H54 (cell line): ENCODE results near the gene AQP7.
"Not testable (repeated sequence)": the region's sequence is repeated elsewhere in the genome, so short reads cannot be mapped to it uniquely, and the experiment has no call there.

Source experiments
- DNase-seq: peaks from one replicate; pipeline ENCODE4 v3.0.0; 2011; ENCODE audit warnings: low spot score, mixed read lengths; ENCODE audit not compliant: insufficient read length
- FAIRE-seq: peaks from 3 replicates; lab custom pipeline; 2011; peaks lifted over from hg19 to GRCh38; lab: Jason Lieb, UNC
- POLR2A ChIP-seq: IDR thresholded peaks from 2 replicates; pipeline ENCODE4 v1.6.1; 2011; ENCODE audit warnings: low read depth, mild to moderate bottlenecking, low read length

AQP7 gene

DNA sequence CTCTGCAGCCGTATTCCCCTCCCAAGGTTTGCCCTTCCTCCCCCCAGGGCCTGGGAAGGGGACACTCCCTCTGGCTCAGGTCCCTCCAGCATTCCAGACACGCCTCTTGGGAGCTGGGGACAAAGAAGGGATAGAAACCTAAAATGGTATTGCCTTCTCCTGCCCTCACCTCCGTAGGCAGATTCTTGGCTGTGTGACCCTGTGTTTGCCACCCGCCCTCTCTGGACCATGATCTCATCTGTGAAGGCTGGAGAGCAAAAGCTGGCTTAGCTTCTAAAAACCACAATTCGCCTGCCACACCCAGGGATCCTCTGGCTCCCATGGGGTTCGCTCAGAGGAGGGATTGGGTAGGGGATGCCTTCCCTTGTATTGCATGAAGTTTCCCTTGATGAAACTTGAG is 37.4 kb upstream of the AQP7 start:
- FAIRE-seq (no peak), DNase-seq (no peak)
- TF ChIP-seq POLR2A = no peak

DNA sequence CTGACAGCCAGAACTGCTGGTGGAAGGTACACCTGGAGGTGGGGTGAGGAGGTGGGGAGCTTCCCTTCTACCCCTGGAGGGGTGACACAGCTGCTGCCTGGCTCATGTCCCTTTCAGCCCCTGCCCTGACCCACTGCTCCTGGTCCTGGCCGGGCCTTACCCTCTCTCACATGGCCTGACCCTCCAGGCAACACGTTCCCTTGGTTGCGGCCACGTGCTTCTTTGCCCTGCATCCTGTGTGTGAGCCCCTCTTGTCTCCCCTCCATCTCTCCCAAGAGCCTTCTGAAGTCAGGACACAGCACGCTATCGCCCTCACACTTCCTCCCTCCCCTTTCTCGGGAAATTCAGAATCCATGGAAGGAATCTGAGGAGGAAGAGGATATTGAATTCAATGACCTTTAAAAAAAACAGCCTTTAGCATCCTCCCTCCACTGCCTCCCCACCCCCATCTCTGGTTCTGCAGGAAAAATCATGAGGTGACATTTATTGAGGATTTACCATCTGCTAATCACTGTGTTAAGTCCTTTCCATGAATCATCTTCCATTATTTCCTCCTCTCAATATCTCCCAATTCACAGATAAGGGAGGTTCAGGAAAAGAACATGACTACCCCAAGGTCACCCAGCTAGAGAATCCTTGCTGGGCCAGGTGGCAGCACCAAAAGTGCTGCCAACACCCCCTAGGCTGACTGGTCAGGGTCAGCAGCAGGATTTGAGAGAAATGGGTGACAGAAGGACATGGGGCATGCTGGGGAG is 36.7 kb upstream of the AQP7 start:
- FAIRE-seq (no peak), DNase-seq (no peak)
- TF ChIP-seq POLR2A = no peak

DNA sequence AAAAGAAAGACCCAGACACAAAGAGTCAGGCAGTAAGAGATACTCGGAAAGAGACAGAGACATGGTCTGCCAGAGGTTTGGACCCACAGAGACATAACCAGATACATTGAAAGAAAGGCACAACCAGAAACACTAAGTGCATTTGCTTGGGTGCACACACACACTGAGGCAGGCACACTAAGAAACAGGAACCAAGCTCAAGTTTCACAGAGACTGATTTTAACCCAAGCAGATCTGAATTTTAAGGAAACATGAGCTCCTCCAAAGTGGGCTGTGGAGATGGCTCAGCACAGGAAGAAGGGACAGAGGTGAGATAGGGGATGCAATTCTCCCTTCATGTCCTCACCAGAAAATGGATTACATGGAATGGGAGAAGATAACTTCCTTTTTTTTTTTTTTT is 35.5 kb upstream of the AQP7 start:
- FAIRE-seq = no peak
- no peak for DNase-seq
- TF ChIP-seq POLR2A = no peak

DNA sequence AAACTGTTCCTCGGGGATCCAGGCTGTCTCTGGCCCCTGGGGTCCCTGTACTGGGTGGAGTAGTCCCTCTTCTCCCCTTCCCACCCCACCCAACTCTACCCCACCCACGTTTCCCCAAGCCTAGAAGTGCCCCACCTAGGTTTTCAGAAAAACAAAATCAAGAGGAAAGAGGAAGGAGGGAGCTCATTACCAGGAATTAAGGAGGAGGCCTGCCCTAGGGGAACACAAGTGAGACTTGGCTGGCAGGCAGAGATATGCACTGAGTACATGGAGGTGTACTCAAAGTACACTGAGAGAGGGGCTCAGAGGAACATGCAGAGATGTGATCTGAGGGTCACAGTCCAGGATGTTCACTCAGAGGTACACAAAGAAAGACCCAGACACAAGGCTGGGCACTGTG is 34.8 kb upstream of the AQP7 start:
- FAIRE-seq = no peak
- DNase-seq = no peak
- no peak for TF ChIP-seq POLR2A

DNA sequence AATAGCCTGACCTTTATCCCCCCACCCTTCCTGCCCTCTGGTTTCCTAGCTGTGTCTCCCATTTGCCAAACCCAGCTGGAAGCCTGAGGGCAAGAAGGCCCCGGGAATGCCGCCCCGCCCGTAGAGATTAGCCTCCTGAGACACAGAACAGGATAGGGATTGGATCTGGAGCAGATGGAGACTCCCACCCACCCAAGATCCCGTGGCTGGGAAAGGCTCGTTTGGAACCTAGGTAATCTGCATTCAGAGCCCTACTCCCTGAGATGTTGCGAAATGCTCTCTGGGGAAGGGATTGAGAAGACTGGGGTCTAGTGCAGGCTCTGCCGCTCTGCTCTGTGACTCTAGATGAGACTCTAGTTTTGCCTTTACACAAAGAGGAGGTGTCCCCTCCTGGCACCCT is 34.1 kb upstream of the AQP7 start:
- no peak for DNase-seq

DNA sequence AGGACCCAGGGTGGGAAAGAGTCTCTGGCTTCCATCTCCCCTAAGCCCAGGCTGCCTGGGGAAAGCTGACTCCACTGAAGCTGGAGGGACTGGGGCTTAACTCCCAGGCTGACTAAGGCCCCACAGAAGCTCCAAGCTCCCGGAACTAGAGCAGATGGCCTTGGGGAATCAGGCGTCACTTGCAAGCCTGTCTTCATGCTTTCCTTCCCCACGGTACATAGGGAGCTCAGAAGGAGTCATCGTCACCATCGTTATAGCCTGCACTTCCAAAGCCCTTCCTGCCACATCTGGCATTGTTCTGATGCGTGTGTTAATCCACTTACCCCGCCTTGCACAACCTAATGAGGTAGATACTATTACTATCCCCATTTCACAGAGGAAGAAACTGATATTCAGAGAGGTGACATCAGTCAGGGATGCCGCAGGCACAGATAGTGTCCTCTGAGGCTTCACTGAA is 33.5 kb upstream of the AQP7 start:
- DNase-seq (no peak), FAIRE-seq (no peak)
- TF ChIP-seq POLR2A = no peak

More for the DNA sequence above, 34.1 kb upstream of the AQP7 start:
- no peak for FAIRE-seq
- no peak for TF ChIP-seq POLR2A

DNA sequence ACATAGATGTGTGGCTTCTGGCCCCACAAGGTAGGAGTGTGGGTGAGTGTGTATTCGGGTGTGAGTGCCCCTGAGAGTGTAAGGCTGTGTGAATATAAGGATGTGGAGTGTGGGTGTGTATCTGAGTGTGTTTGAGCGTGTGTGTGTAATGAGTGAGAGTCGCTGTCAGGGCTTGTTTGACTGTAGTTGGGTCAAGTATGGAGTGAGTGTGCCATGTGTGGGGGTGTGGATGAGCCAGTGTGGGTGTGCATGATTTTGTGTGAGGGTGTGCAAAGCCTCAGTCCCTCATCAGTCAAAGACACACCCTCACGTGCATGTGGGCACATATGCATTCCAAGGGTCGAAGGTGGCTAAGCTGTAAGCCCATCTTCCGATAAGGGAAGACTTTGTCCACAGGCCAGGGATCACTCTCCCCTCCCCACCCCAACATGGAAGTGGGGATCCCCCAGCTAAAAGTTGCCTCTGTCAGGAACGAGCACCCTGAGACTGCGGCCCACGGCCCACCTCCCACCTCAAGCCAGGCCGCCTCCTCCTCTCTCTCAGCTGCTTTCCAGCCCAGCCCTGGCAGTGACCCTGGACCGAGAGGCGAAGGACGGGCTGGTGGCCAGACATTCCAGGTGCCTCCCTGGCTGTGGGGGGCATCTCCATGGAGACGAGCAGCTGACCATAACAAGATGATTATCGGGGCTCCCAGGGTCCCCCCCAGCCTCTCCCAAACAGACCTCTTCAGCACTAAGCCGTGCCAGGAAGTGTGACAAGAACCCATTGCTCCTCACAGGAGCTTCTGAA is 32.1 kb upstream of the AQP7 start:
- FAIRE-seq = no peak
- no peak for TF ChIP-seq POLR2A
- DNase-seq = no peak

DNA sequence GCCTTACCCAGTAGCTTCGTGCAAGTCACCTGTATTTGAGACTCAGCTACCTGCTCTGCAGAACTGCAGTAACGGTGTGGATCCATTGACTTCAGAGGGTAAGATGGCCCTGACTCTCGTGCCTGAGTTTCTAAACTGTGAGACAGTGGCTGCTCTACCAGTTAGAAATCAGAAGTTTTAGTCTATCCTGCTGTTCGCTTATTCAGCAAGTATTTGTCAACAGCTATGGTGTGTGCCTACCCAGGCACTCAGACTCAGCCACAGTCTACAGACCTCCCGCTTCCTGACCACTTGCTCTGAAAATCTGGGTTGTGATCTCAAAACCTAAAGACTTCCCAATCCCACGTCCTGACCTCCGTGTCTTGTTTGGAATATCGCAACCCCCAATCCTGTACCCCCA is 31.5 kb upstream of the AQP7 start:
- no peak for TF ChIP-seq POLR2A
- FAIRE-seq (no peak), DNase-seq (no peak)

DNA sequence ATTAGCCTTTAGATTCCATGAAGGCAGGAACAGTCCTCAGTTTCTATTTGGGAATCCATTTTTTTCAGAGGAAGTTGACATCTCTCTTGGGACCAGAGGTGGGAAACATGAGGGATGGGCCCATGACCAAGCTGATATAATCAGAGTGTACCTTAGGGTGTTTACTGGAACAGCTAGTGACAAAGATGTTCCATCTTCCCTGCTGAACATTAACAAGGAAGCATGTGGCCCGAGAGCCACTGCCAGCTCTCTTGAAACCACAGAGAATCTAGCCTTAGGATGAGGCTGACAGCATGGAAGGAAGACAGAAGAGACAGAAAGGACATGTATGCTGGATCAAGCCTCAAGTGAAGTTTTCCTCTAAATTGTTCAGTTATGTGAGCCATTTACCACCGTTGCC is 29.1 kb upstream of the AQP7 start:
- no peak for FAIRE-seq
- no peak for DNase-seq
- no peak for TF ChIP-seq POLR2A

DNA sequence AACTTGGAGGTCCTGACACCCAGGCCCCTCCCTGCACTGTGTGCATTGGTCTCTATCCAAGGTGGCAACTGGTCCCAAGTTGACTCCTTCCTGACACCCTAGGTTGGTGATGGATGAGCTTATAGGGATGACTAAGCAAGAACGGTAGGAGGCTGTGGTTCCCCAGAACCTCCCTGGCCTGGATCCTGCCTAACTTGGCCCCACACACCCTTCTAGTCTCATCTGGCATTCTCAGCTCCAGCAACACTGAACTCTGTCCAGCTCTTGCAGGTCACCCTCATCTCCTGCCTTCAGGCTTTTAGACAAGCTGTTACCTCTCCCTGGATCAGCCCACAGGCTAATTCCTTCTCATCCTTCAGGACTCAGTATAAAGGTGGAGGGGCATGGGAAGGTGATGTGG is 28.6 kb upstream of the AQP7 start:
- TF ChIP-seq POLR2A = no peak
- peak; percentile 27 for FAIRE-seq
- peak; percentile 42 for DNase-seq

DNA sequence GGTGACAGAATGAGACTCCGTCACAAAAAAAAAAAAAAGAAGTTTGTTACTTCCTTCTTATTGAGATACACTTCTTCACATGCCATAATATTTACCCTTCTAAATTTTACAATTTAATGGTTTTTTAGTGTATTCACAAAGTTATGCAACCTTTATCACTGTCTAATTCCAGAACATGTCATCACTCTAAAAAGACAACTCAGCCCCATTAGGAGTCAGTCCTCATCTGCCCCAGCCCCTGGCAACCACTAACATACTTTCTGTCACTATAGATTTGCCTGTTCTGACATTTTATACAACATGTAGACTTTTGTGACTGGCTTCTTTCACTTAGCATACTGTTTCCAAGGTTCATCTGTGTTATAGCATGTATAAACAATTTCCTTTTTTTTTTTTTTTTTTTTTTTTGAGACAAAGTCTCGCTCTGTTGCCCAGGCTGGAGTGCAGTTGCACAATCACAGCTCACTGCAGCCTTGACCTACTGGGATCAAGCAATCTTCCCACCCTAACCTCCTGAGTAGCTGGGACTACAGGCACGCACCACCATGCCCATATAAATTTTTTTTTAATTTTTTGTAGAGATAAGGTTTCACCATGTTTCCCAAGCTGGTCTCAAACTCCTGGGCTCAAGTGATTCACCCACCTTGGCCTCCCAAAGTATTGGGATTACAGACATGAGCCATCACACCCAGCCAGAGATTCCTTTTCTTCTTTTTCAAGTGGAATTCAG is 27.1 kb upstream of the AQP7 start:
- no peak for TF ChIP-seq POLR2A
- FAIRE-seq (no peak), DNase-seq (no peak)

DNA sequence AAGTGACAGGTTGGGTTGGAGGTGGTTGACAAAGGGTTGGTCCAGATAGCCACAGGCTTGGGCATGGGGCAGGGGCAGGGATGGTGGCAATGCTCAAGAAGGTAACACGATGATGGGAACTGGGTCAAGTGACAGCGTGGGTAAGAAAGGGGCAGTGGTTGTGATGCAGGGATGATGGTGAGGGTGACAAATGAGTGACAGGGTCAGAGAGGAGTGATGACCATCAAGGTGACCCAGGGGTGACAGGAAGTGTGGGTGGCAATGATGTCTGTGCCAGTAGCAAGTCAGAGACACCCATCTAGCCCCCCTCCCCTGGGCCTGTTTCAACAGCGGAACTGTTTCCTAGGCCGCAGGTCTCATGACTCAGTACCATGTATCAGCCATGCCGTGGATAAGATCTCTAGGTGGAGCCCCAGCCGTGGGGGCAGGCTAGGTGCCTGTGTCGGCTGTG is 24.5 kb upstream of the AQP7 start:
- no peak for FAIRE-seq
- no peak for TF ChIP-seq POLR2A
- no peak for DNase-seq

DNA sequence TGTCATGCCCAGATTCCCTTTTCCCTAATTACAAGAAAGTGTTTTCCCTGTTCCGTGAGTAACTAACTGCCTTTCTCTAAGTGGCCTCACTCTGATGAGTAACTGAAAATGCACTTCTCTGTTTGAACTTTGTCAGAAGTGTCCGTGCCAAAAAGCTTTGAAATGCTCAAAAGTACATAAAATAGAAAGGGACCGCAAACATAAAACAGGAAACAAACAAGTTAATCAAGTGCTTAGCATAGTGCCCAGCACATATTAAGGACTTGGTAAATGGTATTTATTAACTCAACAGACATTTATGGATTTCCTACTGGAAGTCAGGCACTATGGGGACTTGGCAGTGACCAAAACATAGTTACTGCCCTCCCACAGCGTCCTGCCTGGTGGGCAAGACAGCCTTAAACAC is 22.8 kb upstream of the AQP7 start:
- TF ChIP-seq POLR2A = no peak
- FAIRE-seq (no peak), DNase-seq (no peak)

DNA sequence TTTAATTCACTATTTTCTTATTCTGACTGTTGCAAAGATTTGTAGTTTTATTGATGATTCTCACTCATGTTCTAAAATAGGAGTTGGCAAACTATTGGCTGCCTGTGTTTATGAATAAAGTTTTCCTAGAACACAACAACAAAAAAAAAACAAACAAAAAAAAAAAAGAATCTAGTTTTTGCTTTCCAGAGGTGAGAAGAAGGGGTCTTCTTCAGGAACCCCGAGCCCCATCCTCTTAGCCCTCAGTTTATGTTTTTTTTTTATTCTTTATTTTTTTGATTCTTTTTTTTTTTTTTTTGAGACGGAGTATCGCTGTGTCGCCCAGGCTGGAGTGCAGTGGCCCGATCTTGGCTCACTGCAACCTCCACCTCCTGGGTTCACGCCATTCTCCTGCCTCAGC is 22.1 kb upstream of the AQP7 start:
- FAIRE-seq, DNase-seq: not testable (repeated sequence)

DNA sequence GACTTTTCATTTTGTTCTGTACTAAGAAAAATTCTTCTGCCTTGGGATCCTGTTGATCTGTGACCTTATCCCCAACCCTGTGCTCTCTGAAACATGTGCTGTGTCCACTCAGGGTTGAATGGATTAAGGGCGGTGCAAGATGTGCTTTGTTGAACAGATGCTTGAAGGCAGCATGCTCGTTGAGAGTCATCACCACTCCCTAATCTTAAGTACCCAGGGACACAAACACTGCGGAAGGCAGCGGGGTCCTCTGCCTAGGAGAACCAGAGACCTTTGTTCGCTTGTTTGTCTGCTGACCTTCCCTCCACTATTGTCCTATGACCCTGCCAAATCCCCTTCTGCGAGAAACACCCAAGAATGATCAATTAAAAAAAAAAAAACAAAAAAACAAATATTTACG is 21.7 kb upstream of the AQP7 start:
- DNase-seq = not testable (repeated sequence)

More for the DNA sequence above, 21.7 kb upstream of the AQP7 start:
- not testable (repeated sequence) for FAIRE-seq
